IPS-NIHi11 (cell line): ENCODE measurements around the gene TNFRSF4.
A peak's percentile ranks its signal among the peaks of the same experiment; 100 is the strongest.
"Not testable (repeated sequence)": the region's sequence is repeated elsewhere in the genome, so short reads cannot be mapped to it uniquely, and the experiment has no call there.

Experiments
- DNase-seq: peaks from one replicate; pipeline ENCODE4 v3.0.0; 2012; ENCODE audit warnings: mixed read lengths, low spot score

TNFRSF4 gene

GRCh38 chr1:1213345-1214265 lies at the start of gene TNFRSF4:
TSS of gene TNFRSF4 (minus strand) at chr1:1214153. CDS start at chr1:1214127, 26 bp downstream.
- DNase-seq = no peak

- no peak for DNase-seq
These were observed 48.8 kb upstream of the TNFRSF4 start for GRCh38 chr1:1262758-1263157.

GRCh38 chr1:1262071-1262470 lies 48.1 kb upstream of the TNFRSF4 start:
- DNase-seq = no peak

GRCh38 chr1:1260843-1261560 lies 47.0 kb upstream of the TNFRSF4 start:
- DNase-seq = no peak

GRCh38 chr1:1259951-1260600 lies 46.1 kb upstream of the TNFRSF4 start:
- no peak for DNase-seq

- DNase-seq = no peak
These were observed 45.6 kb upstream of the TNFRSF4 start for GRCh38 chr1:1259540-1259939.

GRCh38 chr1:1259119-1259488 lies 45.2 kb upstream of the TNFRSF4 start:
- no peak for DNase-seq

- peak; percentile 51 for DNase-seq
These were observed 43.3 kb upstream of the TNFRSF4 start for GRCh38 chr1:1256956-1257871.

GRCh38 chr1:1255611-1256010 lies 41.7 kb upstream of the TNFRSF4 start:
- no peak for DNase-seq

GRCh38 chr1:1255078-1255477 lies 41.1 kb upstream of the TNFRSF4 start:
- no peak for DNase-seq

GRCh38 chr1:1254667-1254998 lies 40.7 kb upstream of the TNFRSF4 start:
- no peak for DNase-seq

- no peak for DNase-seq
These were observed 40.2 kb upstream of the TNFRSF4 start for GRCh38 chr1:1253972-1254666.

GRCh38 chr1:1253314-1253713 lies 39.4 kb upstream of the TNFRSF4 start:
- no peak for DNase-seq

- DNase-seq = no peak
These were observed 36.9 kb upstream of the TNFRSF4 start for GRCh38 chr1:1250786-1251284.

GRCh38 chr1:1248009-1248913 lies 34.3 kb upstream of the TNFRSF4 start:
- DNase-seq = not testable (repeated sequence)

GRCh38 chr1:1247341-1247913 lies 33.5 kb upstream of the TNFRSF4 start:
- DNase-seq = no peak

- DNase-seq = peak; percentile 73
These were observed 32.8 kb upstream of the TNFRSF4 start, which contains the start of gene C1QTNF12 for GRCh38 chr1:1246577-1247340. TSS of gene C1QTNF12 (minus strand) at chr1:1246722. CDS start at chr1:1246690, 32 bp downstream.

- no peak for DNase-seq
These were observed 32.0 kb upstream of the TNFRSF4 start for GRCh38 chr1:1245817-1246576.
